K562 (cell line): ENCODE data around the gene FMNL2. TPM values are rescaled to one million over a fixed set of nuclear protein-coding genes. Genes with fewer than 3 reads are reported as not detected.

ENCODE experiments used
- ATAC-seq: fragments of 200-7000 bp; cut with Tn5 transposase; 3 replicates; pipeline ENCODE4 v1.9.1; 2020; ENCODE audit warnings: moderate library complexity
- BruUV-seq: library from RNA; stranded (reverse); fragments of 400-500 nt; replicated peaks from 2 replicates; lab custom pipeline; 2021; lab: Mats Ljungman, UMichigan
- CTCF ChIA-PET: fragments of 300-600 bp; formaldehyde crosslinking; extraction: SDS; loops from one replicate; lab custom pipeline; 2021; ENCODE audit warnings: low intra/inter-chr PET ratio; lab: Yijun Ruan, JAX
- POLR2A ChIA-PET: fragments of 300-600, 350-650 bp; sonication (Branson Sonifier 250); formaldehyde crosslinking; extraction: SDS; loops from one replicate; lab custom pipeline; 2021; ENCODE audit warnings: antibody characterized with exemption, inconsistent platforms; lab: Yijun Ruan, JAX
- DNase-seq, 4 experiments: peaks; one replicate each; pipeline versions ENCODE4 v3.0.0 to v3.0.0-alpha.2; 2011 to 2018; ENCODE audit warnings: low spot score in 3 of 4, mixed read lengths in 3 of 4; ENCODE audit errors: extremely low read depth in 1 of 4
- FAIRE-seq: peaks from 2 replicates; lab custom pipeline; 2011; peaks lifted over from hg19 to GRCh38; lab: Jason Lieb, UNC
- H2AFZ ChIP-seq: 2 replicates; pipeline ENCODE4 v1.6.0; 2011; ENCODE audit warnings: low read depth, low read length, control low read depth, inconsistent platforms
- H3K27ac ChIP-seq: fragments of 200-600 bp; 3 replicates; pipeline ENCODE4 v1.8.0; 2011; ENCODE audit warnings: low read depth, mild to moderate bottlenecking, control low read depth, inconsistent platforms, low read length, moderate library complexity, mixed read lengths; ENCODE audit errors: extremely low read depth
- H3K27me3 ChIP-seq, 2 experiments: fragments of 300-600 bp in 1 of 2; 2 replicates in 1 of 2; 3 replicates in 1 of 2; pipeline versions ENCODE4 v1.6.0 to v1.8.0; 2011; ENCODE audit warnings: inconsistent platforms in 2 of 2, low read length in 2 of 2, mild to moderate bottlenecking in 1 of 2, mixed read lengths in 1 of 2, moderate library complexity in 1 of 2; ENCODE audit not compliant: control insufficient read depth in 2 of 2, insufficient read depth in 2 of 2
- H3K36me3 ChIP-seq: fragments of 300-600 bp; 3 replicates; pipeline ENCODE4 v1.8.0; 2011; ENCODE audit warnings: mild to moderate bottlenecking, low read length, inconsistent platforms; ENCODE audit not compliant: control insufficient read depth, insufficient read depth
- H3K4me1 ChIP-seq, 2 experiments: fragments of 200-600 bp in 1 of 2; replicated peaks in 1 of 2; 2 replicates in 1 of 2; 3 replicates in 1 of 2; pipeline versions ENCODE4 v1.5.1 to v1.8.0; 2011; ENCODE audit warnings: inconsistent platforms in 2 of 2, low read length in 2 of 2, mild to moderate bottlenecking in 1 of 2, mixed read lengths in 1 of 2, moderate library complexity in 1 of 2; ENCODE audit not compliant: control insufficient read depth in 2 of 2, insufficient read depth in 2 of 2
- H3K4me2 ChIP-seq: 2 replicates; pipeline ENCODE4 v1.6.1; 2011; ENCODE audit warnings: low read length, control low read depth, inconsistent platforms, mixed read lengths; ENCODE audit not compliant: insufficient read depth
- H3K4me3 ChIP-seq: fragments of 200-600 bp; sonication (generic), shearing (Covaris generic); 2 replicates; pipeline ENCODE4 v1.5.1; 2016; ENCODE audit warnings: control low read depth, inconsistent platforms
- H3K79me2 ChIP-seq: fragments of 200-600 bp; 3 replicates; pipeline ENCODE4 v1.8.0; 2011; ENCODE audit warnings: low read length, inconsistent platforms; ENCODE audit not compliant: control insufficient read depth, insufficient read depth
- H3K9ac ChIP-seq, 2 experiments: 2 replicates each; pipeline versions ENCODE4 v1.6.0 to v1.6.1; 2011; ENCODE audit warnings: low read depth in 2 of 2, low read length in 2 of 2, control low read depth in 1 of 2, inconsistent platforms in 1 of 2, mild to moderate bottlenecking in 1 of 2, mixed read lengths in 1 of 2; ENCODE audit not compliant: insufficient read depth in 1 of 2
- H3K9me1 ChIP-seq: one replicate; pipeline ENCODE4 v1.6.0; 2011; ENCODE audit warnings: inconsistent platforms, mild to moderate bottlenecking, low read length, moderate library complexity; ENCODE audit not compliant: control insufficient read depth, insufficient read depth
- H3K9me3 ChIP-seq: replicated peaks from 2 replicates; pipeline ENCODE4 v1.5.1; 2011; ENCODE audit warnings: low read depth, low read length, inconsistent platforms; ENCODE audit not compliant: control insufficient read depth, insufficient read depth
- H4K20me1 ChIP-seq: replicated peaks from 2 replicates; pipeline ENCODE4 v1.6.1; 2011; ENCODE audit warnings: low read length, inconsistent platforms, mixed read lengths; ENCODE audit not compliant: control insufficient read depth, insufficient read depth
- ARID2 ChIP-seq: fragments of 450-650 bp; IDR thresholded peaks from 2 replicates; pipeline ENCODE4 v1.6.1; 2017; ENCODE audit warnings: antibody characterized with exemption, mild to moderate bottlenecking
- CC2D1A ChIP-seq: fragments of 450-650 bp; IDR thresholded peaks from 2 replicates; pipeline ENCODE4 v1.6.1; 2017; ENCODE audit warnings: mild to moderate bottlenecking
- HMGN3 ChIP-seq: IDR thresholded peaks from 2 replicates; pipeline ENCODE4 v1.6.1; 2011; ENCODE audit warnings: borderline replicate concordance, low read depth, mild to moderate bottlenecking, mixed read lengths, low read length; ENCODE audit not compliant: insufficient read length; ENCODE audit errors: extremely low read depth
- KLF16 ChIP-seq: IDR thresholded peaks from 2 replicates; pipeline ENCODE4 v1.6.1; 2016; ENCODE audit warnings: antibody characterized with exemption
- XRCC3 ChIP-seq: fragments of 450-650 bp; IDR thresholded peaks from 2 replicates; pipeline ENCODE4 v1.6.1; 2017; ENCODE audit warnings: mild to moderate bottlenecking, moderate library complexity
- WGBS: fragments of 100-300 bp; shearing (Covaris generic); methylation state at CpG from one replicate; pipeline ENCODE4 v1.1.6; 2016; ENCODE audit warnings: low coverage, mixed read lengths; ENCODE audit not compliant: insufficient coverage; ENCODE audit errors: missing lambda C conversion rate; 5-methylcytosine and 5-hydroxymethylcytosine counted together
- in situ Hi-C: fragments of 300-500 bp; cut with MboI; formaldehyde crosslinking; loops from 4 replicates; pipeline ENCODE4 v1.15.0; 2018; ENCODE audit warnings: inconsistent platforms, mixed read lengths
- intact Hi-C: fragments of 100-400 bp; cut with micrococcal nuclease; formaldehyde crosslinking; loops from 2 replicates; pipeline ENCODE4 v1.14.2; 2022
- polyA plus RNA-seq, 8 experiments: library from polyadenylated mRNA; depleted of rRNA in 4 of 8; stranded (reverse) in 5 of 8; unstranded in 3 of 8; fragments of >200 nt; fragmentation: Nextera tagmentation in 2 of 8; fragmentation: Illumina TruSeq in 1 of 8; extraction: Ambion mirVana in 2 of 8; extraction: Trizol in 1 of 8; gene quantifications; 2 replicates each; pipeline versions ENCODE4 v1.2.1 to v1.2.3, GENCODE V29; 2011 to 2014; ENCODE audit warnings: inconsistent platforms in 1 of 8, missing spikeins in 1 of 8
- total RNA-seq, 7 experiments: library from RNA; depleted of rRNA in 6 of 7; stranded (reverse); fragments of >200 nt in 6 of 7; fragmentation: Illumina TruSeq in 2 of 7; extraction: Trizol in 2 of 7; gene quantifications; 2 replicates each; pipeline versions ENCODE4 v1.2.1 to v1.2.3, GENCODE V29; 2011 to 2021; ENCODE audit warnings: low replicate concordance in 1 of 7
- TF ChIP-seq, protein P1 (sequence below), 2 experiments: fragments of 450-650 bp; IDR thresholded peaks; 2 replicates each; pipeline ENCODE4 v1.6.1; 2018; ENCODE audit warnings: mild to moderate bottlenecking in 2 of 2, low read depth in 1 of 2; ENCODE audit not compliant: partially characterized antibody in 2 of 2
- TF ChIP-seq, protein P2 (sequence below): fragments of 450-650 bp; IDR thresholded peaks from 2 replicates; pipeline ENCODE4 v1.6.1; 2018; ENCODE audit not compliant: partially characterized antibody

Gene FMNL2
- total and polyA plus RNA-seq, 9 of the 15 experiments (the other 6 are each of a cell fraction or from before 2014, with no cell fraction given) = 0.15 to 0.49 (median 0.24) TPM; not detected in 1

DNA sequence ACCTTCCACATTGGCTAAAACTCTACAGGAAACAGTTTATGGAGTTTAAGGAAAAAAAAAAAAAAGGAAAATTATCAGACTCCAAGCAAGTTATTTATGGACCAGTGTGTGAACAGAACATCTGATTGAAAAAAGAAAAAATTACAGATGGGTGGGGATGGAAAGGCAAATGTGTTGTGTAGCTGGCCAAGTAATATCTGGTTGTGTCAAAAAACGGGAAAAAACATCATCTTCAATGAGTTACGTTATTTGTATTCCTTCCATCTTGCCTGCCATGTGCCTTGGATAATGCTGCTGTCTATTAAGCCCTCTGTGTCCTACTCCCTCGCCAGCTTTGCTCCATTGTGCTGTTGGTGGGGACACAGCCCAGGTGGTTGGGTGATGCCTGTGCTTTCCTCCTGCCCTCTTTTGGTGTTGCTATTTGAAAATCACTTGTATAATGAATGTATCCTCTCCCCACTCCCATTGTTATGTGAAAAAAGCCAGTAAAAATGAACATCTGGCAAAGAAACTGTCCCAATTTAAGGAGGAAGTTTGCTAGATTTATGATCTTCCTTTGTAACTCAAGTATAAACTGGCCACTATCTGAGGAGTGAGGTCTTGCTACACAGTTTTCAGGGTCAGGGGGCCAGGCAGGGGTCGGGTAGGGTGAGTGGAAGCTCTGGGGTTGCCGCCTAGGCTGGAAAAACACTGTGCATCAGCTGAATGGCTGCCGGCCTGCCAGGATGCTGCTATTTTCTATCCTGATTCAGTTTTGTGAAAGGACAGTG is 155.9 kb downstream of the FMNL2 start (continued):
- no peak for TF ChIP-seq XRCC3

DNA sequence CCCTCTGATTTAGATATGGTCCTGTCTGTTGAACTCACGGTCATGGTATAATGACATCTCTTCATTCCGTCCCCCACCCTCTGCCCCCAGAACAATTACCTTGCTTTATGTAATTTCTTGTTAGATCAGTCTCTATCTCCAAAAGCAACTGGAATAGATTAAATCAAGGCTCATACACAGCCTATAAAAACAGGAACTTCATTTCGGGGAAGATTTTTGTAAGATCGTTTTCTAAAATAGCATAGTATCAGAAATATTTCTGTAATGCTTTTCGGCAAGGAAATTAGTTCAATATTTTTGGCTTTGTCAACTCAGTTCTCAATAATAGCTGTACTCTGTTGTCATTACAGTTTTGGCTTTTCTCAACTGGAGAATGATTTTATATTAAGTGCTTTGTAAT is 157.2 kb downstream of the FMNL2 start:
- Histone ChIP-seq H3K4me1 (no peaks in the 10 kb centered on the region), H3K27ac (no peak overlapping the region), H2AFZ (no peak overlapping the region), H4K20me1 (no peaks in the 10 kb centered on the region), H3K4me2 (no peak overlapping the region), H3K4me3 (no peak overlapping the region), H3K79me2 (no peaks in the 10 kb centered on the region), H3K9me3 (no peaks in the 10 kb centered on the region), H3K9me1 (no peaks in the 10 kb centered on the region), H3K36me3 (no peaks in the 10 kb centered on the region), H3K27me3 (peaks cover 2 to 20% of the 10 kb centered on the region in 2 experiments; a peak in 2 of 5 replicates), H3K9ac (no peak overlapping the region)
- in situ Hi-C loops = no loop called here
- intact Hi-C loops = no loop called here
- BruUV-seq = no TSS peak
- FAIRE-seq (no peak), ATAC-seq (no peak), DNase-seq (no peak)
- ChIA-PET CTCF (no interaction called here), POLR2A (no interaction called here)
- WGBS = 2% methylated on average over 5 of the region's 5 CpGs
- TF ChIP-seq, protein P1, sequence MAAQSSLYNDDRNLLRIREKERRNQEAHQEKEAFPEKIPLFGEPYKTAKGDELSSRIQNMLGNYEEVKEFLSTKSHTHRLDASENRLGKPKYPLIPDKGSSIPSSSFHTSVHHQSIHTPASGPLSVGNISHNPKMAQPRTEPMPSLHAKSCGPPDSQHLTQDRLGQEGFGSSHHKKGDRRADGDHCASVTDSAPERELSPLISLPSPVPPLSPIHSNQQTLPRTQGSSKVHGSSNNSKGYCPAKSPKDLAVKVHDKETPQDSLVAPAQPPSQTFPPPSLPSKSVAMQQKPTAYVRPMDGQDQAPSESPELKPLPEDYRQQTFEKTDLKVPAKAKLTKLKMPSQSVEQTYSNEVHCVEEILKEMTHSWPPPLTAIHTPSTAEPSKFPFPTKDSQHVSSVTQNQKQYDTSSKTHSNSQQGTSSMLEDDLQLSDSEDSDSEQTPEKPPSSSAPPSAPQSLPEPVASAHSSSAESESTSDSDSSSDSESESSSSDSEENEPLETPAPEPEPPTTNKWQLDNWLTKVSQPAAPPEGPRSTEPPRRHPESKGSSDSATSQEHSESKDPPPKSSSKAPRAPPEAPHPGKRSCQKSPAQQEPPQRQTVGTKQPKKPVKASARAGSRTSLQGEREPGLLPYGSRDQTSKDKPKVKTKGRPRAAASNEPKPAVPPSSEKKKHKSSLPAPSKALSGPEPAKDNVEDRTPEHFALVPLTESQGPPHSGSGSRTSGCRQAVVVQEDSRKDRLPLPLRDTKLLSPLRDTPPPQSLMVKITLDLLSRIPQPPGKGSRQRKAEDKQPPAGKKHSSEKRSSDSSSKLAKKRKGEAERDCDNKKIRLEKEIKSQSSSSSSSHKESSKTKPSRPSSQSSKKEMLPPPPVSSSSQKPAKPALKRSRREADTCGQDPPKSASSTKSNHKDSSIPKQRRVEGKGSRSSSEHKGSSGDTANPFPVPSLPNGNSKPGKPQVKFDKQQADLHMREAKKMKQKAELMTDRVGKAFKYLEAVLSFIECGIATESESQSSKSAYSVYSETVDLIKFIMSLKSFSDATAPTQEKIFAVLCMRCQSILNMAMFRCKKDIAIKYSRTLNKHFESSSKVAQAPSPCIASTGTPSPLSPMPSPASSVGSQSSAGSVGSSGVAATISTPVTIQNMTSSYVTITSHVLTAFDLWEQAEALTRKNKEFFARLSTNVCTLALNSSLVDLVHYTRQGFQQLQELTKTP (IDR thresholded peaks at IDR 0.05; ENCODE audit: low read depth in 1 of 2, partially characterized antibody in 2 of 2) = no peak
- no peak for TF ChIP-seq HMGN3
- no peak for TF ChIP-seq KLF16
- TF ChIP-seq ARID2 = no peak
- no peak for TF ChIP-seq CC2D1A
- TF ChIP-seq, protein P2, sequence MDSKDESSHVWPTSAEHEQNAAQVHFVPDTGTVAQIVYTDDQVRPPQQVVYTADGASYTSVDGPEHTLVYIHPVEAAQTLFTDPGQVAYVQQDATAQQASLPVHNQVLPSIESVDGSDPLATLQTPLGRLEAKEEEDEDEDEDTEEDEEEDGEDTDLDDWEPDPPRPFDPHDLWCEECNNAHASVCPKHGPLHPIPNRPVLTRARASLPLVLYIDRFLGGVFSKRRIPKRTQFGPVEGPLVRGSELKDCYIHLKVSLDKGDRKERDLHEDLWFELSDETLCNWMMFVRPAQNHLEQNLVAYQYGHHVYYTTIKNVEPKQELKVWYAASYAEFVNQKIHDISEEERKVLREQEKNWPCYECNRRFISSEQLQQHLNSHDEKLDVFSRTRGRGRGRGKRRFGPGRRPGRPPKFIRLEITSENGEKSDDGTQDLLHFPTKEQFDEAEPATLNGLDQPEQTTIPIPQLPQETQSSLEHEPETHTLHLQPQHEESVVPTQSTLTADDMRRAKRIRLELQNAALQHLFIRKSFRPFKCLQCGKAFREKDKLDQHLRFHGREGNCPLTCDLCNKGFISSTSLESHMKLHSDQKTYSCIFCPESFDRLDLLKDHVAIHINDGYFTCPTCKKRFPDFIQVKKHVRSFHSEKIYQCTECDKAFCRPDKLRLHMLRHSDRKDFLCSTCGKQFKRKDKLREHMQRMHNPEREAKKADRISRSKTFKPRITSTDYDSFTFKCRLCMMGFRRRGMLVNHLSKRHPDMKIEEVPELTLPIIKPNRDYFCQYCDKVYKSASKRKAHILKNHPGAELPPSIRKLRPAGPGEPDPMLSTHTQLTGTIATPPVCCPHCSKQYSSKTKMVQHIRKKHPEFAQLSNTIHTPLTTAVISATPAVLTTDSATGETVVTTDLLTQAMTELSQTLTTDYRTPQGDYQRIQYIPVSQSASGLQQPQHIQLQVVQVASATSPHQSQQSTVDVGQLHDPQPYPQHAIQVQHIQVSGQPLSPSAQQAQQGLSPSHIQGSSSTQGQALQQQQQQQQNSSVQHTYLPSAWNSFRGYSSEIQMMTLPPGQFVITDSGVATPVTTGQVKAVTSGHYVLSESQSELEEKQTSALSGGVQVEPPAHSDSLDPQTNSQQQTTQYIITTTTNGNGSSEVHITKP = no peak
